CD8-positive, alpha-beta memory T cell (primary cell): ENCODE data around the gene KCNJ4. TPM values are rescaled to one million over a fixed set of nuclear protein-coding genes. Genes with fewer than 3 reads are reported as not detected.
A peak's percentile ranks its signal among the peaks of the same experiment; 100 is the strongest.

Experiments
- CTCF ChIA-PET: fragments of 350-600 bp; sonication (Branson Sonifier 250); formaldehyde crosslinking; loops from one replicate; lab custom pipeline; 2021; ENCODE audit warnings: antibody characterized with exemption; lab: Charles Lee
- POLR2A ChIA-PET: fragments of 350-600 bp; sonication (Branson Sonifier 250); formaldehyde crosslinking; loops from one replicate; lab custom pipeline; 2021; ENCODE audit warnings: antibody characterized with exemption; lab: Charles Lee
- DNase-seq, 5 donors: peaks; one replicate each; pipeline versions ENCODE4 v3.0.0 to v3.0.0-alpha.2; 2020 to 2022; ENCODE audit warnings: mixed read lengths in 1 of 5
- H3K27ac ChIP-seq: one replicate; pipeline ENCODE4 v1.7.0; 2013; ENCODE audit warnings: low read depth, mild to moderate bottlenecking, low read length, moderate library complexity
- H3K27me3 ChIP-seq: 2 replicates; pipeline ENCODE4 v1.7.0; 2013; ENCODE audit warnings: low read length, mild to moderate bottlenecking; ENCODE audit not compliant: insufficient read depth, poor library complexity, severe bottlenecking
- H3K36me3 ChIP-seq: 2 replicates; pipeline ENCODE4 v1.7.0; 2013; ENCODE audit warnings: mild to moderate bottlenecking, low read length, moderate library complexity; ENCODE audit not compliant: insufficient read depth
- H3K4me1 ChIP-seq: 2 replicates; pipeline ENCODE4 v1.7.0; 2013; ENCODE audit warnings: mild to moderate bottlenecking, low read length, moderate library complexity; ENCODE audit not compliant: insufficient read depth
- H3K4me3 ChIP-seq: 2 replicates; pipeline ENCODE4 v1.7.0; 2013; ENCODE audit warnings: mild to moderate bottlenecking, low read length
- H3K9me3 ChIP-seq: 2 replicates; pipeline ENCODE4 v1.7.0; 2013; ENCODE audit warnings: mild to moderate bottlenecking, low read length
- H3K27ac Mint-ChIP-seq, 8 donors: one replicate each; pipeline ENCODE4 v1.8.0; 2020 to 2021; ENCODE audit warnings: mixed read lengths in 8 of 8, mild to moderate bottlenecking in 6 of 8, inconsistent platforms in 3 of 8, moderate library complexity in 3 of 8
- H3K27me3 Mint-ChIP-seq, 2 donors: one replicate each; pipeline ENCODE4 v1.8.0; 2020 to 2021; ENCODE audit warnings: mixed read lengths in 2 of 2, mild to moderate bottlenecking in 1 of 2, moderate library complexity in 1 of 2
- H3K36me3 Mint-ChIP-seq, 3 donors: one replicate each; pipeline ENCODE4 v1.8.0; 2020 to 2021; ENCODE audit warnings: mixed read lengths in 3 of 3, inconsistent platforms in 1 of 3, mild to moderate bottlenecking in 1 of 3
- H3K4me1 Mint-ChIP-seq, 3 donors: one replicate each; pipeline ENCODE4 v1.8.0; 2020 to 2021; ENCODE audit warnings: mixed read lengths in 3 of 3, inconsistent platforms in 1 of 3, mild to moderate bottlenecking in 1 of 3
- H3K4me3 Mint-ChIP-seq, 7 donors: one replicate each; pipeline ENCODE4 v1.8.0; 2020 to 2021; ENCODE audit warnings: mixed read lengths in 7 of 7, mild to moderate bottlenecking in 6 of 7, moderate library complexity in 4 of 7, inconsistent platforms in 2 of 7
- H3K9me3 Mint-ChIP-seq, 5 donors: one replicate each; pipeline ENCODE4 v1.8.0; 2020 to 2022; ENCODE audit warnings: mixed read lengths in 5 of 5, mild to moderate bottlenecking in 3 of 5, moderate library complexity in 2 of 5, inconsistent platforms in 1 of 5
- polyA plus RNA-seq: library from polyadenylated mRNA; unstranded; fragments of 300-500 nt; fragmentation: Illumina TruSeq; gene quantifications from one replicate; pipeline ENCODE4 v1.2.3, GENCODE V29; 2021
- total RNA-seq, 2 experiments: library from RNA; stranded (reverse); gene quantifications; one replicate each; pipeline ENCODE4 v1.2.3, GENCODE V29; 2021

Gene KCNJ4
- total and polyA plus RNA-seq, 3 experiments from 2014 or later = not detected

DNA sequence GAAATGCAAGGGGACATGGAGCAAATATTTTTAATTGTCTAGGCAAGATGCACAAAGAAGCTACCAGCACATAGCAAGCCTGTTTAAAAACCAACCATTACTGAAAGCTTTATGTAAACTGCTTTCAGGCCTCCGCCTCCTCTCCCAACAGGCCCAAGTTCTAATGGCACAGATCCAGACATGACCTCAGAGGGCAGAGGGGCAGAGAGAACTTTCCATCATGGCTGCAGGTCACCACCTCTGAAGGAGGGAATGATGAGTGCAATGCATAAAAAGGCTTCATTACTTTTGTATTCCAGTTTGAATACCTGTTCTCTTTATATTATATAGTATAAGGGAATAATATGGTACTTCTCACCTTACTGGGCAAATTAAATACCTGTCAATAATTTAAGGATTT is 35.9 kb upstream of the KCNJ4 start:
- Mint-ChIP-seq H3K36me3 (peaks cover 23 to 91% (median 34%) of the 10 kb centered on the region in 3 donors), H3K4me1 (peaks cover 43 to 69% (median 57%) of the 10 kb centered on the region in 3 donors)
- POLR2A ChIA-PET = interaction anchor here (0.8 kb wide), 1 partner anchor 10 kb away, joined by 4 read pairs; no protein-coding TSS in a partner anchor

DNA sequence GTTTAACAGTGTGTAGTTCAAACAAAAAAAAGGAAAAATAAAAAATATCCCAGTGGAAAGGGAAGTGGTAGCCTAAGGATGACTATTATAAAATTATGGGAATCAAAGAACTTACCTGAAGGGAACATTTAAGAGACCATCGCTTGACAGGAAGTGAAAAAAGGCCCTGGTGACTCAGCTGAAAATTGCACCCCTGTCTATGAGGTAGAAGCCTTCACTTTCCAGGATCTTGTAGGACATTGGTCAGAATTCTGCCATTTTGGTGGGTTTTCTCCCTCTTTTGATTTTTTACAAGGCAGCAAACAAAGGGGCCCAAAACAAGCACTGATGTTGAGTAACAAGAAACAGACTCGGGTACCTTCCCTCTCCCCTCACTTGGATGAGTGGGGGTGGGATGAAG is 35.5 kb upstream of the KCNJ4 start:
- Mint-ChIP-seq H3K27ac (peak overlapping the region in 7 of 8 donors; percentile 2 to 88 (median 59)), H3K4me3 (no peak overlapping the region), H3K9me3 (no peaks in the 10 kb centered on the region), H3K36me3 (peaks cover 23 to 91% (median 37%) of the 10 kb centered on the region in 3 donors), H3K4me1 (peaks cover 46 to 70% (median 57%) of the 10 kb centered on the region in 3 donors), H3K27me3 (no peaks in the 10 kb centered on the region)
- Histone ChIP-seq H3K27me3 (no peaks in the 10 kb centered on the region), H3K36me3 (peaks cover 84% of the 10 kb centered on the region), H3K4me1 (peaks cover 13% of the 10 kb centered on the region), H3K27ac (no peak overlapping the region), H3K4me3 (no peak overlapping the region), H3K9me3 (no peaks in the 10 kb centered on the region)
- ChIA-PET CTCF (interaction anchor here (0.7 kb wide), 1 partner anchor 584 kb away, joined by 3 read pairs; no protein-coding TSS in a partner anchor), POLR2A (no interaction called here)
- DNase-seq = no peak

More for the DNA sequence above, 35.9 kb upstream of the KCNJ4 start:
- H3K27me3 ChIP-seq = no peaks in the 10 kb centered on the region
- Mint-ChIP-seq H3K27me3 (no peaks in the 10 kb centered on the region), H3K9me3 (no peaks in the 10 kb centered on the region), H3K4me3 (no peak overlapping the region), H3K27ac (peak overlapping the region in 6 of 8 donors; percentile 2 to 88 (median 64))
- H3K27ac ChIP-seq = no peak overlapping the region
- peaks cover 85% of the 10 kb centered on the region for H3K36me3 ChIP-seq
- no peak overlapping the region for H3K4me3 ChIP-seq
- H3K9me3 ChIP-seq = no peaks in the 10 kb centered on the region
- DNase-seq = no peak
- CTCF ChIA-PET = no interaction called here
- H3K4me1 ChIP-seq = peaks cover 13% of the 10 kb centered on the region

DNA sequence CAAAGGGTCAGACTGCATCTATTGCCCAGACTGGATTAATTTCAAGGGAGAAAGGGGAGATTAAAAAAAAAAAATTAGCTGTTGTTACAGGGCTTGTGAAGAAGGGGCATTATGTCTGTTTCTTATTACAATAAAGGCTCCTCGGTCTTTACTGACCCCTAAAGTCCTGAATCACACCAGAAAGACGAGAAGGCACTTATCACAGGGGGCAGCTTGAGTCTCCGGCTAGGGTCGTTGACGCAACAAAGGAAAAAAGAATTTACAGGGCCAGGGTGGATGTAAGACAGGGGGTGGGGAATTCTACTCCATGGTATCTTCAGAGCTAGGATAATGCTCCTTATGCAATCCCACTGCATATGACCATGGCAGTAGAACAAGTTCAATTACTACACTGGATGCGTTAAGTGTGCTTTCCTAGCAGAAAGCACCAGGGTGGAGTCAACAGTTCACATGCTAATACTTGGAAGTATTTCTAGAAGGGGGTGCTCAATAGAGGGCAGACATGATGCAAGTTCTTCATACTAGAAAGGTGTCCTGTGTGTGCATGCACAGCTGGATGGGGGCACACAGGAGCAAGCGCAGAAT is 34.7 kb upstream of the KCNJ4 start:
- H3K27ac Mint-ChIP-seq = peak overlapping the region in 6 of 8 donors; percentile 40 to 71 (median 54)
- no peaks in the 10 kb centered on the region for H3K9me3 ChIP-seq
- H3K4me3 ChIP-seq = no peak overlapping the region
- H3K4me3 Mint-ChIP-seq = peak overlapping the region in 1 of 7 donors; percentile 15
- no peaks in the 10 kb centered on the region for H3K27me3 ChIP-seq
- CTCF ChIA-PET = interaction anchor here (0.7 kb wide), 1 partner anchor 583 kb away, joined by 3 read pairs; no protein-coding TSS in a partner anchor
- H3K27ac ChIP-seq = no peak overlapping the region
- H3K36me3 Mint-ChIP-seq = peaks cover 20 to 92% (median 34%) of the 10 kb centered on the region in 3 donors
- H3K4me1 Mint-ChIP-seq = peaks cover 46 to 70% (median 59%) of the 10 kb centered on the region in 3 donors
- H3K27me3 Mint-ChIP-seq = no peaks in the 10 kb centered on the region
- peaks cover 9% of the 10 kb centered on the region for H3K4me1 ChIP-seq
- no peak for DNase-seq
- POLR2A ChIA-PET = no interaction called here
- peaks cover 84% of the 10 kb centered on the region for H3K36me3 ChIP-seq
- no peaks in the 10 kb centered on the region for H3K9me3 Mint-ChIP-seq

DNA sequence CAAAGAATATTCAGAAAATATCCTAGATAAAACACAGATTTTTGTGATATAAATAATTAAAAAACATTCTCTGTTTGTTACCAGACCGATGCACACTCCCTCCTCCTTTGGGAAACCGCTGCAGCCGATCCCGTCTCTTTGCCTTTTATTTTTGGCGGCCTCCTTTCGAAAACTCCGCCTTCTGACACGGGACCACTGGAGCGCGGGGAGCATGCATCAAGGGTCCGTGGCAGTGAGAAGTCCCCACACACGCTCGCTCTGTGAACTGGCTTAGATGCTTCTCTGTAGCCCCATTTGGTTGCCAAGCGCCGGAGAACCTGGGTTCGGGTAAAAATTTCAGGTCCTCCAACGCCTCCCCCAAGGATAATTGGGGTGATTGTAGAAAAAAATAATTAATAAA is 34.1 kb upstream of the KCNJ4 start:
- Histone ChIP-seq H3K4me3 (no peak overlapping the region), H3K27me3 (no peaks in the 10 kb centered on the region), H3K4me1 (peaks cover 5% of the 10 kb centered on the region), H3K27ac (no peak overlapping the region), H3K9me3 (no peaks in the 10 kb centered on the region), H3K36me3 (peaks cover 83% of the 10 kb centered on the region)
- no peak overlapping the region for H3K27ac Mint-ChIP-seq
- no peak for DNase-seq
- no peaks in the 10 kb centered on the region for H3K9me3 Mint-ChIP-seq
- CTCF ChIA-PET = no interaction called here
- POLR2A ChIA-PET = no interaction called here
- no peak overlapping the region for H3K4me3 Mint-ChIP-seq
- peaks cover 15 to 92% (median 34%) of the 10 kb centered on the region in 3 donors for H3K36me3 Mint-ChIP-seq
- H3K27me3 Mint-ChIP-seq = no peaks in the 10 kb centered on the region
- H3K4me1 Mint-ChIP-seq = peaks cover 45 to 70% (median 59%) of the 10 kb centered on the region in 3 donors

- Histone ChIP-seq H3K27me3 (no peaks in the 10 kb centered on the region), H3K36me3 (peaks cover 83% of the 10 kb centered on the region), H3K4me3 (no peak overlapping the region), H3K4me1 (no peaks in the 10 kb centered on the region), H3K27ac (no peak overlapping the region), H3K9me3 (no peaks in the 10 kb centered on the region)
- no peak for DNase-seq
- ChIA-PET POLR2A (interaction anchor here (0.8 kb wide), 1 partner anchor 9 kb away, joined by 8 read pairs; no protein-coding TSS in a partner anchor), CTCF (interaction anchor here (0.6 to 1.4 kb wide), 3 partner anchors 10 to 695 kb away, joined by 3 to 5 read pairs (median 5); no protein-coding TSS in a partner anchor)
- peak overlapping the region in 7 of 8 donors; percentile 16 to 73 (median 62) for H3K27ac Mint-ChIP-seq
- no peaks in the 10 kb centered on the region for H3K9me3 Mint-ChIP-seq
- H3K4me3 Mint-ChIP-seq = no peak overlapping the region
- H3K36me3 Mint-ChIP-seq = peaks cover 11 to 92% (median 32%) of the 10 kb centered on the region in 3 donors
- peaks cover 46 to 65% (median 64%) of the 10 kb centered on the region in 3 donors for H3K4me1 Mint-ChIP-seq
- H3K27me3 Mint-ChIP-seq = no peaks in the 10 kb centered on the region
Observed at GRCh38 chr22:38487946-38488345, 32.9 kb upstream of the KCNJ4 start.

DNA sequence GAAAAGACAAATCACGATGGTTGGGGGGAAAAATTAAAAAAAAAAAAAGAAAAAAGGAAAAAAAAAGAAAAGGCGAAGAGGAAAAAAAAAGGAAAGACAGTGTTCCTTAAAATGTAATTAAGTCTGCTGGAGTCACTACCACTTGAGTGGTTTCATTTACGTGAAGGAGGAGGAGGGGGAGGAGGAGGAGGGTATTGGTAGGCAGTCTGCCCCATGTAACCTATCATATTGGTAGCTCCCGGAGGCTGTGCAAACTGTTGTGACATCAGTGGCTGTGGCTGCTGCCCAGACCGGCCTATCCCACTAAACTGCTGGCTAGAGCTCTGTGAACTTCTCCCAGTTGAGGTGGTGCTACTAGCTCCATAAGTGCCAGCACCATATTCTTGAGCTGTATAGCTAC is 30.8 kb upstream of the KCNJ4 start:
- DNase-seq = no peak
- Mint-ChIP-seq H3K36me3 (peaks cover 11 to 95% (median 44%) of the 10 kb centered on the region in 3 donors), H3K4me1 (peaks cover 44 to 69% (median 61%) of the 10 kb centered on the region in 3 donors), H3K27me3 (no peaks in the 10 kb centered on the region), H3K9me3 (no peaks in the 10 kb centered on the region), H3K27ac (peak overlapping the region in 4 of 8 donors; percentile 40 to 78 (median 54)), H3K4me3 (no peak overlapping the region)
- H3K27ac ChIP-seq = no peak overlapping the region
- H3K4me3 ChIP-seq = no peak overlapping the region
- H3K4me1 ChIP-seq = no peaks in the 10 kb centered on the region
- no peaks in the 10 kb centered on the region for H3K27me3 ChIP-seq
- CTCF ChIA-PET = interaction anchor here (1.2 kb wide), 1 partner anchor 11 kb away, joined by 4 read pairs; no protein-coding TSS in a partner anchor
- H3K9me3 ChIP-seq = no peaks in the 10 kb centered on the region
- POLR2A ChIA-PET = interaction anchor here (0.7 to 1.1 kb wide), 4 partner anchors 9 to 87 kb away, joined by 3 to 7 read pairs (median 5); no protein-coding TSS in a partner anchor
- H3K36me3 ChIP-seq = peaks cover 68% of the 10 kb centered on the region

GRCh38 chr22:38484244-38484643 is 29.2 kb upstream of the KCNJ4 start:
- no peaks in the 10 kb centered on the region for H3K27me3 Mint-ChIP-seq
- no peak overlapping the region for H3K4me3 ChIP-seq
- no peak for DNase-seq
- H3K36me3 ChIP-seq = peaks cover 57% of the 10 kb centered on the region
- no peaks in the 10 kb centered on the region for H3K4me1 ChIP-seq
- ChIA-PET POLR2A (no interaction called here), CTCF (no interaction called here)
- H3K36me3 Mint-ChIP-seq = peaks cover 0 to 81% (median 40%) of the 10 kb centered on the region in 3 donors
- no peaks in the 10 kb centered on the region for H3K27me3 ChIP-seq
- H3K27ac ChIP-seq = no peak overlapping the region
- no peak overlapping the region for H3K4me3 Mint-ChIP-seq
- peaks cover 34 to 56% (median 45%) of the 10 kb centered on the region in 3 donors for H3K4me1 Mint-ChIP-seq
- H3K9me3 ChIP-seq = no peaks in the 10 kb centered on the region
- H3K9me3 Mint-ChIP-seq = no peaks in the 10 kb centered on the region
- peak overlapping the region in 5 of 8 donors; percentile 18 to 89 (median 58) for H3K27ac Mint-ChIP-seq
